ENCODE measurements around the gene OSTM1.

GRCh38 chr6:108123946-108124345 is 49.4 kb upstream of the OSTM1 start:
- TF ChIP-seq CTCF (IDR thresholded peaks at IDR 0.05) (no peak), POLR2A (IDR thresholded peaks at IDR 0.05) (no peak)

Data from prostate gland (tissue), 2 donors.